ENCODE results near the gene RASGRF2.
A peak's percentile ranks its signal among the peaks of the same experiment; 100 is the strongest.

RASGRF2 gene

DNA sequence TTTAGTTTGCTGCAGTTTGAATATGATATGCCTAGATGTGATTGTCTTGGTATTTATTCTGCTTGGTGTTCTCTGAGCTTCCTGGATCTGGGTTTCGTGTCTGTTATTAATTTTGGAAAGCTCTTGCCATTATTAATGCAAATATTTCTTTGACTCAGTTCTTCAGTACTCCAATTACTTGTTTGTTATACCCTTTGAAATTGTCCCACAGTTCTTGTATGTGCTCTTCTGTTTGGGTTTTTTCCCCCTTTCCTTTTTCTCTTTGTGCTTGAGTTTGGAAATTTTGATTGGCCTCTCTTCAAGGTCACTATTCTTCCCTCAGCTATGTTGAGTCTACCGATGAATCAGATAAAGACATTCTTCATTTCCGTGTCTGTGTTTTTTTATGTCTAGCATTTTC, 176.4 kb downstream of the RASGRF2 start:
- peak in 1 of 2 donors; percentile 12 for DNase-seq (ENCODE audit: low read depth in 2 of 2)
- TF ChIP-seq, protein P1, sequence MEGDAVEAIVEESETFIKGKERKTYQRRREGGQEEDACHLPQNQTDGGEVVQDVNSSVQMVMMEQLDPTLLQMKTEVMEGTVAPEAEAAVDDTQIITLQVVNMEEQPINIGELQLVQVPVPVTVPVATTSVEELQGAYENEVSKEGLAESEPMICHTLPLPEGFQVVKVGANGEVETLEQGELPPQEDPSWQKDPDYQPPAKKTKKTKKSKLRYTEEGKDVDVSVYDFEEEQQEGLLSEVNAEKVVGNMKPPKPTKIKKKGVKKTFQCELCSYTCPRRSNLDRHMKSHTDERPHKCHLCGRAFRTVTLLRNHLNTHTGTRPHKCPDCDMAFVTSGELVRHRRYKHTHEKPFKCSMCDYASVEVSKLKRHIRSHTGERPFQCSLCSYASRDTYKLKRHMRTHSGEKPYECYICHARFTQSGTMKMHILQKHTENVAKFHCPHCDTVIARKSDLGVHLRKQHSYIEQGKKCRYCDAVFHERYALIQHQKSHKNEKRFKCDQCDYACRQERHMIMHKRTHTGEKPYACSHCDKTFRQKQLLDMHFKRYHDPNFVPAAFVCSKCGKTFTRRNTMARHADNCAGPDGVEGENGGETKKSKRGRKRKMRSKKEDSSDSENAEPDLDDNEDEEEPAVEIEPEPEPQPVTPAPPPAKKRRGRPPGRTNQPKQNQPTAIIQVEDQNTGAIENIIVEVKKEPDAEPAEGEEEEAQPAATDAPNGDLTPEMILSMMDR (IDR thresholded peaks at IDR 0.05; ENCODE audit: low read depth, low read length): no peak
- H3K4me3 ChIP-seq (replicated peaks in 1 of 2; ENCODE audit: low read depth in 2 of 2, low read length in 2 of 2): no peak overlapping the region

DNA sequence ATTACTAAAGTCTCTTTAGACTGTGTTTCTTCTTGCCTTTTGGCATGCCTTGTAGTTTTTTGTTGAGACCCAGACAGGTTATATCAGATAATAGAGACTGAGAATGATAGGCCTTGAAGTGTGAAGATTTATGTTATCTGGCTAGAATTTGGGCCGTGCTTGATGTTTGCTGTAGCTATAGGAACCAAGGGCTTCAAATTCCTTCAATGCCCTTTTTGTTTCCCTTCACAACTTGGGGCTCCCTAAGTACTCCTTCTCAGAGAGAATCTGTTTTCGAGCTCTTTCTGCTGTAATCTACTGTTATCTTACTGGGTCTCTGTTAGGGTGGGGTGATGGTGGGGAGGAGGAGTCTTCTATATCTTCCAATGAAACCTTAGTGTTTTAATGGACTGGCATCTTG, 177.7 kb downstream of the RASGRF2 start:
- no peak for DNase-seq (ENCODE audit: low read depth in 2 of 2)
- TF ChIP-seq, protein P1 (IDR thresholded peaks at IDR 0.05; ENCODE audit: low read depth, low read length): no peak
- H3K4me3 ChIP-seq (replicated peaks in 1 of 2; ENCODE audit: low read depth in 2 of 2, low read length in 2 of 2): no peak overlapping the region

DNA sequence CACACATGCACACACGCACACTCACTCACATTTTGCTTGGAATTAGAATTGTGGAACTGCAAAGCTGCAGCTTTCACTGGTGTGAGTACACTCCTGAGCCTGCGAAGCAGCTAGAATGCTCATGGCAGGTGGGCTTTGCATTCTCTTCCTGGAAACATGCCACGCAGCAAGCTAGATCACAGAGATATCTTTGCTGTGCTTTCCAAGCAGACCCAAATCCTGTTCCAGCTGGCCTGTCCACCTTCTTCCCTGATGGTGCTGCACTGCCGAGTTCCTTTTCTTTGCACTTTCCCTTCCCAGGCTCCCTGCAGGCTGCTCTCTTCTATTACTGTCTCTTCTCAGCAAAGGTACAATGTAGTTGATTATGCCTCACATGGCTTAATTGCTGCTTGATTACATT, 180.3 kb downstream of the RASGRF2 start:
- DNase-seq (ENCODE audit: low read depth in 2 of 2): no peak
- H3K4me3 ChIP-seq (replicated peaks in 1 of 2; ENCODE audit: low read depth in 2 of 2, low read length in 2 of 2): no peak overlapping the region
- TF ChIP-seq, protein P1 (IDR thresholded peaks at IDR 0.05; ENCODE audit: low read depth, low read length): no peak

DNA sequence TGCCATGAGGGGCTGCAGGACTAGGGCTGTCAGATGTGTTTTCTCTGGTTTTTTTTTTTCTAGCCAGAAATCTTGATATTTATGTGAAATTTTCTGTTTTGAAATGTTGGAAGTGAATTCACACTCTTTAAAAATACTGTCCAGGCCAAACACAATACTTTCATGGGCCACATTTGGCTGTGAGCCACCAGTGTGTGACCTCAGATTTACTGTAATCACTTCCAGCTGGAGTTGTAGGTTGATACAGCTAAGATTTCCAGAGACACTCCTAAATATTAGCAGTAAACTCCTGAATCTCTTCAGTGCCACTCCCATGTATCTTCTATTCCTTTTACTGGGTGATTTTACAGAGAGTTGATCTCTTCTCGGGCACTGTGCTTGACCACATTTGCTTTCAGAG, 180.8 kb downstream of the RASGRF2 start:
- TF ChIP-seq, protein P1 (IDR thresholded peaks at IDR 0.05; ENCODE audit: low read depth, low read length): no peak
- DNase-seq (ENCODE audit: low read depth in 2 of 2): peak; percentile 32 to 67
- H3K4me3 ChIP-seq (replicated peaks in 1 of 2; ENCODE audit: low read depth in 2 of 2, low read length in 2 of 2): no peak overlapping the region

DNA sequence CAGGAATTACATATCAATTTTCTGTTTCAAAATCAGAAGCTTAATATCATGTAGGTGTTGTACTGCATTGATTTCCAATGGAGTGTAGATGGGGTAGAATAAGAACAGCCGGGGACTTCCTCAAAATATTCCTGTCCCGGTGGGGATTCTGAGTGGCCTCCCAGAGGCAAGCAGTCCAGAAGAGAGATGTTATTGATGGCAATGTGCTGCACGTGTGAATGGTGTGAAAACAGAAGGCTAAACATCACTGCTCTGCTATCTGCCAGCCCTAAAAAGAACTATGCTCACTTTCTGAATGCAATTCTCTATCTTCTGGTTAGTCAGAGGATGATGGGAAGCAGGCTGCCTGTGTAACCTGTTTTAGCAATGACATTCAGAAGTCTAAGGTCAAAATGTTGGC, 181.9 kb downstream of the RASGRF2 start:
- TF ChIP-seq, protein P1 (IDR thresholded peaks at IDR 0.05; ENCODE audit: low read depth, low read length): no peak
- DNase-seq (ENCODE audit: low read depth in 2 of 2): no peak
- no peak overlapping the region for H3K4me3 ChIP-seq (replicated peaks in 1 of 2; ENCODE audit: low read depth in 2 of 2, low read length in 2 of 2)

DNA sequence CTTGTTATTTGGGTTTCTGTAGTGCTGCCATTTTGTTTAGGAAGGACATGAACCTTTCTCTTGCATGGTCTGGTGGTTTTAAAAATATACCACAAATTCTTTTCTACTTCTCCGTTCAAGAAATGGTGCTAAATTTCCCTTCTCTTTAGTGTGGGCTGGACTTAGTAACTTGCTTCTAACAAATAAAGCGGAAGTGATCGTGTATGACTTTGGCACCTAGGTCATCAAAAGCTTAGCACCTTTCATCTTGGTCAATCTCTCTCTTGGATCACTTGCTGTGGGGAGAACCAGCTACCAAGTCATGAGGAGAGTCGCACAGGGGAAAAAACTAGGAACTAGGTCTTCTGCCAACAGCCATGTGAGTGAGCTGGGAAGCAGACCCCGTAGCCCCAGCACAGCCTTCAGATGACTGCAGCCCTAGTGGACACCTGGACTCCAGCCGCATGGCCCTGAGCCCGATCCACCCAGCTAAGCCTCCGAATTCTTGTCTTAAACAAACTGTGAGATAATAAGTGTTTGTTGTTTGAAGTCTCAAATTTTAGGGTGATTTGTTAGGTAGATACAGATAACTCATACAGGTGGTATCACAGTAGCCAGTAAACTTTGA, 185.3 kb downstream of the RASGRF2 start:
- H3K4me3 ChIP-seq (replicated peaks in 1 of 2; ENCODE audit: low read depth in 2 of 2, low read length in 2 of 2): no peak overlapping the region
- TF ChIP-seq, protein P1 (IDR thresholded peaks at IDR 0.05; ENCODE audit: low read depth, low read length): no peak
- no peak for DNase-seq (ENCODE audit: low read depth in 2 of 2)

DNA sequence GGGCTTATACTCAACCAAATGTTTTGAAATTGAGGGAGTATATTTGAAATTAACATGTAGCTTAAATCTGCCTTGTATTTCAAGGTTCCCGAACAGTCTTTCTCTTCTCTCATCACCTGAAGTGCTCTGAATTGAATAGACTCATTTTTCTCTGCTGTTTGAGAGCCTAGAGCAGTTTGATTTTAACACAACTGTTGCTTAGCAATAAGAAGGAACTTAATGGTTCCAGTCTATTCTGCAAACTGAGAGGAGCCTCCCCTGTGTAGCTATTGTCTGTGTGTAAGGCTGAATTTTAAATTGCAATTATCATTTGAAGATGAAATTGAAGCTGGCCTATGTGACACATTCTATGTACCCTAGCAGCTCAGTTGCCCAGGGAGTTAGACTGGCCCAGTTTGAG, 185.9 kb downstream of the RASGRF2 start:
- TF ChIP-seq, protein P1 (IDR thresholded peaks at IDR 0.05; ENCODE audit: low read depth, low read length): no peak
- H3K4me3 ChIP-seq (replicated peaks in 1 of 2; ENCODE audit: low read depth in 2 of 2, low read length in 2 of 2): no peak overlapping the region
- no peak for DNase-seq (ENCODE audit: low read depth in 2 of 2)

Data from cardiac fibroblast (primary cell).